AG04449 (cell line): ENCODE results near the gene CDH13.

Source experiments
- CTCF ChIA-PET: fragments of 350-600 bp; formaldehyde crosslinking; extraction: SDS; loops from one replicate; lab custom pipeline; 2021; ENCODE audit warnings: antibody characterized with exemption; lab: Yijun Ruan, JAX
- POLR2A ChIA-PET: fragments of 400-600, 350-600 bp; formaldehyde crosslinking; extraction: SDS; loops from one replicate; lab custom pipeline; 2020; ENCODE audit warnings: antibody characterized with exemption, inconsistent platforms; lab: Yijun Ruan, JAX
- DNase-seq: peaks from one replicate; pipeline ENCODE4 v3.0.0-alpha.2; 2010; ENCODE audit warnings: low read depth, low spot score
- H3K4me3 ChIP-seq: 2 replicates; pipeline ENCODE4 v1.5.1; 2011; ENCODE audit warnings: low read depth, mild to moderate bottlenecking, control low read depth, low read length
- TF ChIP-seq, protein P1 (sequence below): IDR thresholded peaks from one replicate; pipeline ENCODE4 v1.5.1; 2011; ENCODE audit warnings: mild to moderate bottlenecking, moderate library complexity, low read length, control low read depth, inconsistent platforms; ENCODE audit not compliant: insufficient read depth; ENCODE audit errors: missing control alignments

CDH13 gene

DNA sequence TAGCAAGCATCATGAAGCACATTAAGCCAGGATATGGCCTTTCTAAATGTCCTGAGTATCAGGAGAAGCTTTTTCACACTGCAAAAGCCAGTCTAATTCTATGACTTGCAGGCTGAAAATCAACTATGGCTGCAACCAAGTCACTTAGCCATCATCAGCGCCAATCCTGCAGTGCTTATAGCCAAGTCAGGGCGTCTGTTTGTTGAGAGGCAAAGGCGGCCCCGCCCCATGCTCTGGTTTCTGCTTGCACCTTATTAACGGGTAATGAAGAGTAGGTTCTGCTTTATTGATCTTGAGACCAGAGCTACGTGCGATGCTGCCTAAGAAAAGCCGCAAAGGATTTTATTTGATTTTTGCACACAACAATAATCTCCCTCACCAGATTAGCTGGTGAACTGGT, 88.4 kb downstream of the CDH13 start:
- POLR2A ChIA-PET: no interaction called here
- no peak for DNase-seq
- no peak overlapping the region for H3K4me3 ChIP-seq
- CTCF ChIA-PET: interaction anchor here (1.1 to 2.1 kb wide), 3 partner anchors 12 to 74 kb away, joined by 3 to 5 read pairs (median 4); no protein-coding TSS in a partner anchor
- TF ChIP-seq, protein P1, sequence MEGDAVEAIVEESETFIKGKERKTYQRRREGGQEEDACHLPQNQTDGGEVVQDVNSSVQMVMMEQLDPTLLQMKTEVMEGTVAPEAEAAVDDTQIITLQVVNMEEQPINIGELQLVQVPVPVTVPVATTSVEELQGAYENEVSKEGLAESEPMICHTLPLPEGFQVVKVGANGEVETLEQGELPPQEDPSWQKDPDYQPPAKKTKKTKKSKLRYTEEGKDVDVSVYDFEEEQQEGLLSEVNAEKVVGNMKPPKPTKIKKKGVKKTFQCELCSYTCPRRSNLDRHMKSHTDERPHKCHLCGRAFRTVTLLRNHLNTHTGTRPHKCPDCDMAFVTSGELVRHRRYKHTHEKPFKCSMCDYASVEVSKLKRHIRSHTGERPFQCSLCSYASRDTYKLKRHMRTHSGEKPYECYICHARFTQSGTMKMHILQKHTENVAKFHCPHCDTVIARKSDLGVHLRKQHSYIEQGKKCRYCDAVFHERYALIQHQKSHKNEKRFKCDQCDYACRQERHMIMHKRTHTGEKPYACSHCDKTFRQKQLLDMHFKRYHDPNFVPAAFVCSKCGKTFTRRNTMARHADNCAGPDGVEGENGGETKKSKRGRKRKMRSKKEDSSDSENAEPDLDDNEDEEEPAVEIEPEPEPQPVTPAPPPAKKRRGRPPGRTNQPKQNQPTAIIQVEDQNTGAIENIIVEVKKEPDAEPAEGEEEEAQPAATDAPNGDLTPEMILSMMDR: no peak

DNA sequence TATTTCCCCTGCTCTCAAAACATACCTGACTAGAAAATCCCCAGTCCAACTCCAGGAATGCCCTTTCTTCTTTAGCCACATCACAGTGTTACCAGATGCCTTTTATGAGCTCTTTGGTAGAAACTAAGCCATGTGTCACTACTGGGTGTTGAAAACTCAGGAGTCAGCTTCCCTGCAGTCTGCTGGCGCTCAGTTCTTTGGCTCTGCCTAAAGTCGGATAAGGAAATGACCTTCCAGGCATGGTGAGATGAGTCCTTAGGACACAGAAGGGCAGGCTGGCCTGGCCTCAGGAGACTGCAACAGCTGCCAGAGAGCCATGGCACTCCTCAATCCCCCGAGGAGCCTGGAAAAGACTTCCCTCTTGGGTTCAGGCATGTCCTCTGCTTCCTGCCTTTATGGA, 89.1 kb downstream of the CDH13 start:
- TF ChIP-seq, protein P1: no peak
- no peak overlapping the region for H3K4me3 ChIP-seq
- POLR2A ChIA-PET: no interaction called here
- CTCF ChIA-PET: interaction anchor here (2.1 kb wide), 1 partner anchor 75 kb away, joined by 5 read pairs; no protein-coding TSS in a partner anchor
- DNase-seq: no peak

DNA sequence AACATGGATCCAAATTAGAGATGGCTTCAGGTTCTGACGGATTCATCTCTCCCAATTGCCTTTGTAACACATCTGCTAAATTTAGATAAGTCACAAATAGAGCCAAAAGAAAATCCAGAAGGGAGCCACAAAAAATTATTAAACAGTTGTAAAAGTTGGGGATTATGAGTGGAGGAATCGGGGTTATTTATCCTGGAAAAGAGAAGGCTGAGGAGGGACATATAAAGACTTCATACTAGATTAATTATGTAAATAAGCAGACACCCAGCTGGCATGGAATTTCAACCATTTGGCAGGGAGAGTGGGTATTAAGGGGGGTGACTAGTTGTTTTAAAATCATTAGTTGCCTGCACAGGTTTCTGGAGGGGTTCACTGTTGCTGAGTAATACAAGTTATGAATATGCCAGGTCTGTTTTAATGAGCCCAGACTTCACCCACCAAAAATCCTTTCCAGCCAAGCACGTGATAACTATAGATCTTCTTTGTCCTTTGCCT, 89.6 kb downstream of the CDH13 start:
- POLR2A ChIA-PET: no interaction called here
- TF ChIP-seq, protein P1: no peak
- CTCF ChIA-PET: interaction anchor here (2.1 kb wide), 1 partner anchor 76 kb away, joined by 5 read pairs; no protein-coding TSS in a partner anchor

DNA sequence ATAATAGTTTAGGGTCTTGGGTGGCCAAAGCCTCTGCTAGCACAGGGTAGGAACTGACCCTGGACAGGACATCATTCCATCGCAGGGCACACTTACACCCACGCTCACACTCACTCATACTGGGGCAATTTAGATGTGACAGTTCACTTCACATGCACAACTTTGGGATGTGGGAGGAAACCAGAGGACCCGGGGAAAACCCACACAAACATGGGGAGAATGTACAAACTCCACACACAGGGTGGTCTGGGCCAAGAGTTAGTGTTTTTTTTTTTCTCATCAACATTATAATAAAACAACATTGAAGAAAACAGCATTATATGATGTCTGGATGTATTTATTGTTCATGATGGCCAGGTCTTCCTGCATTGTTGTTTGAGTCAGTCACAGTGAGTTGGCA, 93.6 kb downstream of the CDH13 start:
- POLR2A ChIA-PET: no interaction called here
- no peak for DNase-seq
- CTCF ChIA-PET: no interaction called here

More for the DNA sequence above, 89.6 kb downstream of the CDH13 start:
- DNase-seq: no peak
- H3K4me3 ChIP-seq: no peak overlapping the region

DNA sequence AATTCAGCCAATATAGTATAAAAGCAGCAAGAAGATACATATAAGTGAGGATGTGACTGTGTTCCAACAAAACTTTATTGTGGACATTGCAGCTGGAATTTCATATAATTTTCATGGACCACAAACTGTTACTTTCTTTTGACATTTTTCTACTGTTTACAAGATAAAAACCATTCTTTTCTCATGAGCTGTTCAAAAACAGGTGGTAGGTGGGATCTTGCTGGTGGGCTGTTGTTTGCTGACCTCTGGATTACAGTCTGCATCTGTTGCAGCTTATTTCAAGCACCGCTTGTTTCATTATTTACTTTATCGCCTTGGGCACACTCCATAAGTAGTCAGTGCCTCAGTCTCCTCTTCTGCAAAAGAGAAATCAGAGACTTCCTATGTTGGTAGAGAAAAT, 99.5 kb downstream of the CDH13 start:
- TF ChIP-seq, protein P1: no peak
- ChIA-PET POLR2A (no interaction called here), CTCF (interaction anchor here (1.0 to 2.3 kb wide), 2 partner anchors 9 to 95 kb away, joined by 4 to 6 read pairs; no protein-coding TSS in a partner anchor)
- no peak for DNase-seq
- no peak overlapping the region for H3K4me3 ChIP-seq

More for the DNA sequence above, 93.6 kb downstream of the CDH13 start:
- TF ChIP-seq, protein P1: no peak
- no peak overlapping the region for H3K4me3 ChIP-seq

DNA sequence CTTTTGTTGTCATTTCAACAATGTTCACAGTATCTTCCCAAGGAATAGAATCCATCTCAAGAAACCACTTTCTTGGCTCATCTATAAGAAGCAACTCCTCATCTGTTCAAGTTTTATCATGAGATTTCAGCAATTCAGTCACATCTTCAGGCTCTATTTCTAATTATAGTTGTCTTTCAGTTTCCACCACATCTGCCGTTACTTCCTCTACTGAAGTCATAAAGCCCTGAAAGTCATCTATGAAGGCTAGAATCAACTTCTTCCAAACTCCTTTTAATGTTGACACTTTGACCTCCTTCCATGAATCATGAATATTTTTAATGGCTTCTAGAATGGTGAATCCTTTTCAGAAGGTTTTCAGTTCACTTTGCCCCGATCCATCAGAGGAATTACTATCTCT, 102.1 kb downstream of the CDH13 start:
- ChIA-PET CTCF (no interaction called here), POLR2A (no interaction called here)
- no peak for DNase-seq
- TF ChIP-seq, protein P1: no peak
- no peak overlapping the region for H3K4me3 ChIP-seq
